Heart left ventricle (tissue), 13 donors: ENCODE measurements around the gene PI4KA.

Experiments used
- CTCF ChIP-seq, 12 donors: fragments of 200-600 bp; sonication (generic) in 4 of 12; IDR thresholded peaks; one replicate each; pipeline versions ENCODE4 v1.5.0 to v1.8.0; 2018 to 2022; ENCODE audit warnings: antibody characterized with exemption in 12 of 12, mild to moderate bottlenecking in 5 of 12
- POLR2A ChIP-seq, 2 donors: fragments of 450-650 bp; IDR thresholded peaks; one replicate each; pipeline ENCODE4 v1.6.1; 2017; ENCODE audit warnings: antibody characterized with exemption in 2 of 2, mild to moderate bottlenecking in 2 of 2, moderate library complexity in 2 of 2
- donor health status: ischemic (EF 13 %, LVEDD 7.1; RV severe dilation, severe dysfunction).
- donor health status: DM: no; HTN: yes; CAD: no.
- donor health status: DM: no; HTN: no; CAD: no.
- donor health status: ischemic (EF 25% LVEDD 6.9; RV normal size, moderate dysfunction).
- donor health status: ischemic (EF 25% LVEDD 5.7; RV mildly dilated, moderate dysfunction).
- donor health status: ischemic (EF 35%, LVEDD 5.7; RV mildly dilated, moderate dysfunction).
- donor health status: nonischemic (EF 11% LVEDD 7.7; RV severe dilation, severe dysfunction).
- donor health status: DM: yes; HTN: yes; CAD: no.
- donor health status: PGD.
- donor health status: ischemic (EF 29% LVEDD 5.4; RV normal size, mild dysfunction).
- donor health status: nonischemic (EF 23%, LVEDD 6.1; RV moderate dilation, normal function).

GRCh38 chr22:20814221-20814808 is 44.3 kb downstream of the PI4KA start:
- TF ChIP-seq CTCF (IDR thresholded peaks at IDR 0.05) (no peak), POLR2A (IDR thresholded peaks at IDR 0.05) (no peak)
